Measurements from ENCODE around the gene MRPS22.

MRPS22 gene

GRCh38 chr3:139343895-139344856 is at the start of gene MRPS22:
Gene MRPS22, plus strand, starts transcription at chr3:139344020. Its CDS starts 7 bp downstream, at chr3:139344027.
- DNase-seq (ENCODE audit: low read depth), result peak; percentile 64
- no peak for TF ChIP-seq CTCF (IDR thresholded peaks at IDR 0.05; ENCODE audit: control insufficient read depth, insufficient read depth, low read depth, low read length, missing control alignments)
- H3K4me3 ChIP-seq (ENCODE audit: control insufficient read depth, low read depth, low read length), result peak within 1 kb of the TSS; percentile 85

GRCh38 chr3:139295040-139295439 is 48.8 kb upstream of the MRPS22 start:
- DNase-seq (ENCODE audit: low read depth), result no peak
- no peak overlapping the region for H3K4me3 ChIP-seq (ENCODE audit: control insufficient read depth, low read depth, low read length)
- TF ChIP-seq CTCF (IDR thresholded peaks at IDR 0.05; ENCODE audit: control insufficient read depth, insufficient read depth, low read depth, low read length, missing control alignments), result no peak

- no peak for TF ChIP-seq CTCF (IDR thresholded peaks at IDR 0.05; ENCODE audit: control insufficient read depth, insufficient read depth, low read depth, low read length, missing control alignments)
- DNase-seq (ENCODE audit: low read depth), result no peak
- no peak overlapping the region for H3K4me3 ChIP-seq (ENCODE audit: control insufficient read depth, low read depth, low read length)
Observed at GRCh38 chr3:139296141-139296718, 47.6 kb upstream of the MRPS22 start.

- no peak for TF ChIP-seq CTCF (IDR thresholded peaks at IDR 0.05; ENCODE audit: control insufficient read depth, insufficient read depth, low read depth, low read length, missing control alignments)
- H3K4me3 ChIP-seq (ENCODE audit: control insufficient read depth, low read depth, low read length), result no peak overlapping the region
- no peak for DNase-seq (ENCODE audit: low read depth)
Observed at GRCh38 chr3:139297588-139298311, 46.1 kb upstream of the MRPS22 start.

GRCh38 chr3:139299261-139300132 is 44.3 kb upstream of the MRPS22 start:
- no peak overlapping the region for H3K4me3 ChIP-seq (ENCODE audit: control insufficient read depth, low read depth, low read length)
- peak; percentile 5 for TF ChIP-seq CTCF (IDR thresholded peaks at IDR 0.05; ENCODE audit: control insufficient read depth, insufficient read depth, low read depth, low read length, missing control alignments)
- no peak for DNase-seq (ENCODE audit: low read depth)

- no peak for TF ChIP-seq CTCF (IDR thresholded peaks at IDR 0.05; ENCODE audit: control insufficient read depth, insufficient read depth, low read depth, low read length, missing control alignments)
- DNase-seq (ENCODE audit: low read depth), result no peak
- no peak overlapping the region for H3K4me3 ChIP-seq (ENCODE audit: control insufficient read depth, low read depth, low read length)
Observed at GRCh38 chr3:139300416-139300815, 43.4 kb upstream of the MRPS22 start.

All from AG09309 (cell line).